HUES48 (cell line): ENCODE measurements around the gene KCNIP4.

Experiments used
- H3K27ac ChIP-seq: one replicate; pipeline ENCODE4 v1.7.0; 2013; ENCODE audit warnings: low read depth, low read length, inconsistent platforms
- H3K27me3 ChIP-seq: 2 replicates; pipeline ENCODE4 v1.6.1; 2013; ENCODE audit warnings: mild to moderate bottlenecking, low read length; ENCODE audit not compliant: control insufficient read depth, insufficient read depth
- H3K36me3 ChIP-seq: 2 replicates; pipeline ENCODE4 v1.6.1; 2013; ENCODE audit warnings: low read length; ENCODE audit not compliant: control insufficient read depth, insufficient read depth
- H3K4me1 ChIP-seq: 2 replicates; pipeline ENCODE4 v1.6.1; 2013; ENCODE audit warnings: mild to moderate bottlenecking, low read length; ENCODE audit not compliant: control insufficient read depth, insufficient read depth
- H3K4me3 ChIP-seq: 2 replicates; pipeline ENCODE4 v1.5.1; 2013; ENCODE audit warnings: mild to moderate bottlenecking, low read depth, low read length
- H3K9ac ChIP-seq: 2 replicates; pipeline ENCODE4 v1.6.1; 2013; ENCODE audit warnings: mild to moderate bottlenecking, low read depth, low read length, moderate library complexity
- H3K9me3 ChIP-seq: 2 replicates; pipeline ENCODE4 v1.6.1; 2013; ENCODE audit warnings: low read length; ENCODE audit not compliant: control insufficient read depth, insufficient read depth

KCNIP4 gene

GRCh38 chr4:21271439-21272052 lies 677.0 kb downstream of the KCNIP4 start:
- Histone ChIP-seq H3K36me3 (no peaks in the 10 kb centered on the region), H3K9ac (no peak overlapping the region)

GRCh38 chr4:21248331-21248730 lies 700.2 kb downstream of the KCNIP4 start:
- Histone ChIP-seq H3K27me3 (no peaks in the 10 kb centered on the region), H3K36me3 (no peaks in the 10 kb centered on the region), H3K4me1 (peaks cover 3% of the 10 kb centered on the region; the same call in 1 of the 2 replicates), H3K9me3 (no peaks in the 10 kb centered on the region), H3K27ac (no peak overlapping the region), H3K4me3 (no peak overlapping the region), H3K9ac (no peak overlapping the region)

More at GRCh38 chr4:21271439-21272052, 677.0 kb downstream of the KCNIP4 start:
- H3K9me3 ChIP-seq, result no peaks in the 10 kb centered on the region
- no peak overlapping the region for H3K27ac ChIP-seq
- no peaks in the 10 kb centered on the region for H3K4me1 ChIP-seq
- no peak overlapping the region for H3K4me3 ChIP-seq
- no peaks in the 10 kb centered on the region for H3K27me3 ChIP-seq

GRCh38 chr4:21242163-21242562 lies 706.4 kb downstream of the KCNIP4 start:
- Histone ChIP-seq H3K9ac (no peak overlapping the region), H3K36me3 (no peaks in the 10 kb centered on the region), H3K4me3 (no peak overlapping the region), H3K9me3 (no peaks in the 10 kb centered on the region), H3K4me1 (peaks cover 3% of the 10 kb centered on the region; the same call in 1 of the 2 replicates), H3K27ac (no peak overlapping the region), H3K27me3 (no peaks in the 10 kb centered on the region)

- H3K9me3 ChIP-seq, result no peaks in the 10 kb centered on the region
- no peaks in the 10 kb centered on the region for H3K36me3 ChIP-seq
- no peak overlapping the region for H3K27ac ChIP-seq
- H3K4me3 ChIP-seq, result no peak overlapping the region
- H3K27me3 ChIP-seq, result no peaks in the 10 kb centered on the region
- H3K9ac ChIP-seq, result no peak overlapping the region
- H3K4me1 ChIP-seq, result no peaks in the 10 kb centered on the region
Observed at GRCh38 chr4:21226637-21227538, 721.7 kb downstream of the KCNIP4 start.

GRCh38 chr4:21211846-21212245 lies 736.7 kb downstream of the KCNIP4 start:
- no peak overlapping the region for H3K27ac ChIP-seq
- H3K9ac ChIP-seq, result no peak overlapping the region

GRCh38 chr4:21209860-21210259 lies 738.7 kb downstream of the KCNIP4 start:
- no peaks in the 10 kb centered on the region for H3K27me3 ChIP-seq
- H3K4me1 ChIP-seq, result 0 out of 2 replicates have a peak, but pooled peaks cover 5% of the 10 kb centered on the region

More at GRCh38 chr4:21211846-21212245, 736.7 kb downstream of the KCNIP4 start:
- H3K9me3 ChIP-seq, result no peaks in the 10 kb centered on the region
- H3K36me3 ChIP-seq, result no peaks in the 10 kb centered on the region
- no peaks in the 10 kb centered on the region for H3K27me3 ChIP-seq
- H3K4me1 ChIP-seq, result 0 out of 2 replicates have a peak, but pooled peaks cover 5% of the 10 kb centered on the region
- no peak overlapping the region for H3K4me3 ChIP-seq

GRCh38 chr4:21205821-21206531 lies 742.6 kb downstream of the KCNIP4 start:
- Histone ChIP-seq H3K4me1 (no peaks in the 10 kb centered on the region), H3K4me3 (no peak overlapping the region), H3K27ac (peak overlapping the region; percentile 66), H3K9ac (no peak overlapping the region), H3K27me3 (no peaks in the 10 kb centered on the region), H3K36me3 (no peaks in the 10 kb centered on the region), H3K9me3 (no peaks in the 10 kb centered on the region)

More at GRCh38 chr4:21209860-21210259, 738.7 kb downstream of the KCNIP4 start:
- no peaks in the 10 kb centered on the region for H3K36me3 ChIP-seq
- no peak overlapping the region for H3K9ac ChIP-seq
- no peaks in the 10 kb centered on the region for H3K9me3 ChIP-seq
- no peak overlapping the region for H3K4me3 ChIP-seq
- H3K27ac ChIP-seq, result no peak overlapping the region

GRCh38 chr4:21203416-21203815 lies 745.2 kb downstream of the KCNIP4 start:
- Histone ChIP-seq H3K9ac (no peak overlapping the region), H3K4me3 (no peak overlapping the region), H3K4me1 (no peaks in the 10 kb centered on the region), H3K27ac (no peak overlapping the region), H3K36me3 (no peaks in the 10 kb centered on the region), H3K27me3 (no peaks in the 10 kb centered on the region), H3K9me3 (no peaks in the 10 kb centered on the region)

GRCh38 chr4:21202959-21203358 lies 745.6 kb downstream of the KCNIP4 start:
- Histone ChIP-seq H3K27ac (no peak overlapping the region), H3K4me1 (no peaks in the 10 kb centered on the region), H3K9me3 (no peaks in the 10 kb centered on the region), H3K4me3 (no peak overlapping the region), H3K36me3 (no peaks in the 10 kb centered on the region), H3K27me3 (no peaks in the 10 kb centered on the region), H3K9ac (no peak overlapping the region)

GRCh38 chr4:21198683-21199082 lies 749.9 kb downstream of the KCNIP4 start:
- H3K4me3 ChIP-seq, result no peak overlapping the region

More at GRCh38 chr4:21198683-21199082, 749.9 kb downstream of the KCNIP4 start:
- H3K27ac ChIP-seq, result no peak overlapping the region
- H3K36me3 ChIP-seq, result no peaks in the 10 kb centered on the region
- no peak overlapping the region for H3K9ac ChIP-seq
- H3K27me3 ChIP-seq, result no peaks in the 10 kb centered on the region
- no peaks in the 10 kb centered on the region for H3K9me3 ChIP-seq
- H3K4me1 ChIP-seq, result no peaks in the 10 kb centered on the region
